ENCODE data around the gene HSD3B1. TPM values are rescaled to one million over a fixed set of nuclear protein-coding genes. Genes with fewer than 3 reads are reported as not detected.

The HSD3B1 gene
- not detected in 2 replicates for total RNA-seq

GRCh38 chr1:119506941-119507340 is at the start of gene HSD3B1:
HSD3B1 (plus strand) TSS chr1:119507210; CDS start chr1:119507477, 267 bp downstream.
- DNase-seq (ENCODE audit: low read depth in 2 of 2), result no peak

GRCh38 chr1:119462964-119463363 is 44.0 kb upstream of the HSD3B1 start:
- DNase-seq (ENCODE audit: low read depth in 2 of 2), result no peak

GRCh38 chr1:119463569-119463968 is 43.4 kb upstream of the HSD3B1 start:
- DNase-seq (ENCODE audit: low read depth in 2 of 2), result no peak

- DNase-seq (ENCODE audit: low read depth in 2 of 2), result no peak
Observed at GRCh38 chr1:119466445-119466844, 40.6 kb upstream of the HSD3B1 start.

- no peak for DNase-seq (ENCODE audit: low read depth in 2 of 2)
Observed at GRCh38 chr1:119467219-119467618, 39.8 kb upstream of the HSD3B1 start.

- DNase-seq (ENCODE audit: low read depth in 2 of 2), result no peak
Observed at GRCh38 chr1:119467857-119468668, 38.9 kb upstream of the HSD3B1 start.

- no peak for DNase-seq (ENCODE audit: low read depth in 2 of 2)
Observed at GRCh38 chr1:119469741-119470140, 37.3 kb upstream of the HSD3B1 start.

- no peak for DNase-seq (ENCODE audit: low read depth in 2 of 2)
Observed at GRCh38 chr1:119470377-119470776, 36.6 kb upstream of the HSD3B1 start.

- no peak for DNase-seq (ENCODE audit: low read depth in 2 of 2)
Observed at GRCh38 chr1:119470958-119471357, 36.1 kb upstream of the HSD3B1 start.

GRCh38 chr1:119471566-119471965 is 35.4 kb upstream of the HSD3B1 start:
- DNase-seq (ENCODE audit: low read depth in 2 of 2), result no peak

- DNase-seq (ENCODE audit: low read depth in 2 of 2), result no peak
Observed at GRCh38 chr1:119472080-119472818, 34.8 kb upstream of the HSD3B1 start.

- no peak for DNase-seq (ENCODE audit: low read depth in 2 of 2)
Observed at GRCh38 chr1:119472819-119473175, 34.2 kb upstream of the HSD3B1 start.

GRCh38 chr1:119475866-119476439 is 31.1 kb upstream of the HSD3B1 start:
- peak; percentile 27 to 41 for DNase-seq (ENCODE audit: low read depth in 2 of 2)

- no peak for DNase-seq (ENCODE audit: low read depth in 2 of 2)
Observed at GRCh38 chr1:119477710-119478109, 29.3 kb upstream of the HSD3B1 start.

- no peak for DNase-seq (ENCODE audit: low read depth in 2 of 2)
Observed at GRCh38 chr1:119480175-119480574, 26.8 kb upstream of the HSD3B1 start.

GRCh38 chr1:119481951-119482350 is 25.1 kb upstream of the HSD3B1 start:
- DNase-seq (ENCODE audit: low read depth in 2 of 2), result no peak

GRCh38 chr1:119482517-119483425 is 24.2 kb upstream of the HSD3B1 start:
- DNase-seq (ENCODE audit: low read depth in 2 of 2), result no peak

GRCh38 chr1:119483441-119484200 is 23.4 kb upstream of the HSD3B1 start:
- DNase-seq (ENCODE audit: low read depth in 2 of 2), result no peak

- DNase-seq (ENCODE audit: low read depth in 2 of 2), result no peak
Observed at GRCh38 chr1:119485201-119485600, 21.8 kb upstream of the HSD3B1 start.

GRCh38 chr1:119488216-119488615 is 18.8 kb upstream of the HSD3B1 start:
- no peak for DNase-seq (ENCODE audit: low read depth in 2 of 2)

- DNase-seq (ENCODE audit: low read depth in 2 of 2), result no peak
Observed at GRCh38 chr1:119489201-119489600, 17.8 kb upstream of the HSD3B1 start.
